Activated naive CD4-positive, alpha-beta T cell treated with anti-CD3 and anti-CD28 coated beads for 36 hours (primary cell): ENCODE results near the gene OR2Z1. TPM values are rescaled to one million over a fixed set of nuclear protein-coding genes. Genes with fewer than 3 reads are reported as not detected.
"Not testable (repeated sequence)": the region's sequence is repeated elsewhere in the genome, so short reads cannot be mapped to it uniquely, and the experiment has no call there.

Source experiments
- CTCF ChIA-PET: fragments of 350-600 bp; sonication (Branson Sonifier 250); formaldehyde crosslinking; loops from one replicate; lab custom pipeline; 2021; ENCODE audit warnings: antibody characterized with exemption; lab: Charles Lee
- DNase-seq: peaks from one replicate; pipeline ENCODE4 v3.0.0-alpha.2; 2020
- H3K27ac Mint-ChIP-seq: one replicate; pipeline ENCODE4 v1.8.0; 2021; ENCODE audit warnings: mild to moderate bottlenecking, mixed read lengths
- H3K27me3 Mint-ChIP-seq: one replicate; pipeline ENCODE4 v1.8.0; 2021; ENCODE audit warnings: low read depth, mixed read lengths
- H3K36me3 Mint-ChIP-seq: one replicate; pipeline ENCODE4 v1.8.0; 2021; ENCODE audit warnings: low read depth, mixed read lengths
- H3K4me1 Mint-ChIP-seq: one replicate; pipeline ENCODE4 v1.8.0; 2021; ENCODE audit warnings: low read depth, mixed read lengths
- H3K4me3 Mint-ChIP-seq: one replicate; pipeline ENCODE4 v1.8.0; 2021; ENCODE audit warnings: mild to moderate bottlenecking, moderate library complexity, mixed read lengths
- H3K9me3 Mint-ChIP-seq: one replicate; pipeline ENCODE4 v1.8.0; 2021; ENCODE audit warnings: mixed read lengths
- intact Hi-C: fragments of 100-400 bp; cut with micrococcal nuclease; formaldehyde crosslinking; loops from one replicate; pipeline ENCODE4 v1.15.1; 2023
- total RNA-seq, 2 experiments: library from RNA; stranded (reverse); gene quantifications; one replicate each; pipeline ENCODE4 v1.2.3, GENCODE V29; 2021

Gene OR2Z1
- total RNA-seq, 2 experiments from 2014 or later: not detected

- DNase-seq: no peak
- Mint-ChIP-seq H3K27ac (no peak overlapping the region), H3K27me3 (peaks cover 2% of the 10 kb centered on the region), H3K36me3 (no peaks in the 10 kb centered on the region), H3K4me3 (no peak overlapping the region), H3K9me3 (no peaks in the 10 kb centered on the region), H3K4me1 (peaks cover 6% of the 10 kb centered on the region)
- intact Hi-C loops: no loop called here
- CTCF ChIA-PET: interaction anchor here (0.6 kb wide), 1 partner anchor 37 kb away, joined by 4 read pairs; no protein-coding TSS in a partner anchor
Measured at GRCh38 chr19:8690753-8691539, 30.5 kb upstream of the OR2Z1 start.

- no peaks in the 10 kb centered on the region for H3K36me3 Mint-ChIP-seq
- peaks cover 3% of the 10 kb centered on the region for H3K27me3 Mint-ChIP-seq
- peaks cover 9% of the 10 kb centered on the region for H3K4me1 Mint-ChIP-seq
- H3K4me3 Mint-ChIP-seq: no peak overlapping the region
- H3K27ac Mint-ChIP-seq: no peak overlapping the region
- CTCF ChIA-PET: interaction anchor here (2.1 to 5.0 kb wide), 2 partner anchors 40 to 53 kb away, joined by 10 to 75 read pairs; no protein-coding TSS in a partner anchor
- DNase-seq: no peak
- no peaks in the 10 kb centered on the region for H3K9me3 Mint-ChIP-seq
- intact Hi-C loops: loop anchor here (2.0 kb wide), 1 partner anchor 115 kb away; no protein-coding TSS in a partner anchor
Measured at GRCh38 chr19:8695501-8695900, 25.9 kb upstream of the OR2Z1 start.

GRCh38 chr19:8695911-8696310 lies 25.5 kb upstream of the OR2Z1 start:
- H3K9me3 Mint-ChIP-seq: no peaks in the 10 kb centered on the region

GRCh38 chr19:8696993-8697392 lies 24.4 kb upstream of the OR2Z1 start:
- Mint-ChIP-seq H3K4me3 (no peak overlapping the region), H3K27ac (no peak overlapping the region), H3K4me1 (peaks cover 15% of the 10 kb centered on the region)

More at GRCh38 chr19:8695911-8696310, 25.5 kb upstream of the OR2Z1 start:
- no peak for DNase-seq
- intact Hi-C loops: loop anchor here (2.0 kb wide), 1 partner anchor 115 kb away; no protein-coding TSS in a partner anchor
- no peaks in the 10 kb centered on the region for H3K36me3 Mint-ChIP-seq
- CTCF ChIA-PET: interaction anchor here (5.0 kb wide), 1 partner anchor 40 kb away, joined by 75 read pairs; no protein-coding TSS in a partner anchor
- no peak overlapping the region for H3K27ac Mint-ChIP-seq
- H3K4me1 Mint-ChIP-seq: peaks cover 11% of the 10 kb centered on the region
- H3K4me3 Mint-ChIP-seq: no peak overlapping the region
- H3K27me3 Mint-ChIP-seq: peaks cover 3% of the 10 kb centered on the region

GRCh38 chr19:8697671-8698432 lies 23.6 kb upstream of the OR2Z1 start:
- intact Hi-C loops: no loop called here
- CTCF ChIA-PET: interaction anchor here (1.0 kb wide), 1 partner anchor 10 kb away, joined by 3 read pairs; no protein-coding TSS in a partner anchor
- Mint-ChIP-seq H3K9me3 (no peaks in the 10 kb centered on the region), H3K36me3 (no peaks in the 10 kb centered on the region), H3K27ac (no peak overlapping the region), H3K4me3 (no peak overlapping the region), H3K4me1 (peaks cover 24% of the 10 kb centered on the region), H3K27me3 (peaks cover 3% of the 10 kb centered on the region)
- no peak for DNase-seq

More at GRCh38 chr19:8696993-8697392, 24.4 kb upstream of the OR2Z1 start:
- intact Hi-C loops: no loop called here
- Mint-ChIP-seq H3K9me3 (no peaks in the 10 kb centered on the region), H3K27me3 (peaks cover 3% of the 10 kb centered on the region), H3K36me3 (no peaks in the 10 kb centered on the region)
- no peak for DNase-seq
- CTCF ChIA-PET: no interaction called here

GRCh38 chr19:8698433-8699063 lies 22.9 kb upstream of the OR2Z1 start, which contains the start of gene ACTL9:
Gene ACTL9, minus strand, starts transcription at chr19:8698795. Its CDS starts 94 bp downstream, at chr19:8698701.
- CTCF ChIA-PET: interaction anchor here (0.6 to 1.6 kb wide), 3 partner anchors 11 to 80 kb away, joined by 3 to 9 read pairs (median 3); no protein-coding TSS in a partner anchor
- no peak within 1 kb of the TSS for H3K4me3 Mint-ChIP-seq
- H3K4me1 Mint-ChIP-seq: peaks cover 29% of the 10 kb centered on the region
- H3K27ac Mint-ChIP-seq: no peak within 1 kb of the TSS
- intact Hi-C loops: no loop called here
- H3K36me3 Mint-ChIP-seq: no peaks in the 10 kb centered on the region
- peaks cover 3% of the 10 kb centered on the region for H3K27me3 Mint-ChIP-seq
- H3K9me3 Mint-ChIP-seq: no peaks in the 10 kb centered on the region
- DNase-seq: no peak

GRCh38 chr19:8699908-8700307 lies 21.5 kb upstream of the OR2Z1 start:
- Mint-ChIP-seq H3K27me3 (peaks cover 3% of the 10 kb centered on the region), H3K36me3 (no peaks in the 10 kb centered on the region), H3K27ac (no peak overlapping the region), H3K4me3 (no peak overlapping the region), H3K4me1 (peaks cover 37% of the 10 kb centered on the region), H3K9me3 (no peaks in the 10 kb centered on the region)
- CTCF ChIA-PET: interaction anchor here (1.6 kb wide), 1 partner anchor 46 kb away, joined by 9 read pairs; no protein-coding TSS in a partner anchor
- no peak for DNase-seq
- intact Hi-C loops: no loop called here

- DNase-seq: no peak
- H3K4me3 Mint-ChIP-seq: no peak overlapping the region
- no peaks in the 10 kb centered on the region for H3K36me3 Mint-ChIP-seq
- no peak overlapping the region for H3K27ac Mint-ChIP-seq
- peaks cover under 1% of the 10 kb centered on the region for H3K27me3 Mint-ChIP-seq
- CTCF ChIA-PET: no interaction called here
- H3K9me3 Mint-ChIP-seq: no peaks in the 10 kb centered on the region
- H3K4me1 Mint-ChIP-seq: peaks cover 46% of the 10 kb centered on the region
- intact Hi-C loops: no loop called here
Measured at GRCh38 chr19:8700956-8701355, 20.5 kb upstream of the OR2Z1 start.

- Mint-ChIP-seq H3K9me3 (no peaks in the 10 kb centered on the region), H3K27ac (no peak overlapping the region), H3K4me1 (peaks cover 45% of the 10 kb centered on the region), H3K4me3 (no peak overlapping the region), H3K27me3 (no peaks in the 10 kb centered on the region), H3K36me3 (no peaks in the 10 kb centered on the region)
- CTCF ChIA-PET: interaction anchor here (2.3 kb wide), 1 partner anchor 48 kb away, joined by 6 read pairs; no protein-coding TSS in a partner anchor
- intact Hi-C loops: no loop called here
- DNase-seq: peak; percentile 31
Measured at GRCh38 chr19:8702350-8702749, 19.1 kb upstream of the OR2Z1 start.

- Mint-ChIP-seq H3K27me3 (no peaks in the 10 kb centered on the region), H3K4me3 (no peak overlapping the region), H3K36me3 (no peaks in the 10 kb centered on the region), H3K9me3 (no peaks in the 10 kb centered on the region), H3K27ac (no peak overlapping the region), H3K4me1 (peaks cover 45% of the 10 kb centered on the region)
- DNase-seq: no peak
- CTCF ChIA-PET: interaction anchor here (0.6 to 2.3 kb wide), 2 partner anchors 9 to 49 kb away, joined by 3 to 6 read pairs; no protein-coding TSS in a partner anchor
- intact Hi-C loops: no loop called here
Measured at GRCh38 chr19:8703223-8703622, 18.2 kb upstream of the OR2Z1 start.

GRCh38 chr19:8705304-8705703 lies 16.1 kb upstream of the OR2Z1 start:
- intact Hi-C loops, H3K9me3 Mint-ChIP-seq, H3K4me3 Mint-ChIP-seq, H3K27ac Mint-ChIP-seq, H3K27me3 Mint-ChIP-seq, DNase-seq, H3K36me3 Mint-ChIP-seq, CTCF ChIA-PET: not testable (repeated sequence)
- H3K4me1 Mint-ChIP-seq: peaks cover 48% of the 10 kb centered on the region

GRCh38 chr19:8705742-8706141 lies 15.7 kb upstream of the OR2Z1 start:
- Mint-ChIP-seq H3K36me3 (no peaks in the 10 kb centered on the region), H3K27ac (no peak overlapping the region), H3K9me3 (no peaks in the 10 kb centered on the region), H3K4me3 (no peak overlapping the region), H3K4me1 (peaks cover 47% of the 10 kb centered on the region), H3K27me3 (no peaks in the 10 kb centered on the region)
- DNase-seq: no peak
- CTCF ChIA-PET: no interaction called here
- intact Hi-C loops: no loop called here
